Spleen (tissue), 7 donors: ENCODE data around the gene CHEK1.

Experiments
- CTCF ChIP-seq, 11 experiments: fragments of 200-600 bp in 7 of 11; fragments of 450-650 bp in 4 of 11; sonication (generic) in 4 of 11; IDR thresholded peaks in 8 of 11; conservative IDR thresholded peaks in 3 of 11; 1 replicate in 7 of 11; 2 replicates in 4 of 11; pipeline versions ENCODE4 v1.4.0 to v1.8.0; 2016 to 2021; ENCODE audit warnings: antibody characterized with exemption in 11 of 11, inconsistent platforms in 4 of 11, mild to moderate bottlenecking in 1 of 11
- POLR2A ChIP-seq, 3 donors: fragments of 450-650 bp; IDR thresholded peaks; one replicate each; pipeline ENCODE4 v1.5.1; 2017; ENCODE audit warnings: antibody characterized with exemption in 3 of 3, mild to moderate bottlenecking in 1 of 3
- POLR2AphosphoS5 ChIP-seq, 3 donors: sonication (generic); formaldehyde crosslinking; IDR thresholded peaks; one replicate each; pipeline ENCODE4 v1.5.1; 2017; ENCODE audit warnings: antibody characterized with exemption in 3 of 3
- donor health status: DM: no; HTN: no; CAD: no; lungs with moderate emphysema.
- donor health status: DM: no; HTN: no; CAD: no.
- donor health status: DM: no; HTN: no; CAD: no.

- TF ChIP-seq CTCF (IDR thresholded peaks at IDR 0.05 in 8 of 11, conservative IDR thresholded peaks at IDR 0.05 in 3 of 11): no peak
- no peak for TF ChIP-seq POLR2A (IDR thresholded peaks at IDR 0.05)
- TF ChIP-seq POLR2AphosphoS5 (IDR thresholded peaks at IDR 0.05): no peak
These were observed 3.0 kb upstream of the CHEK1 start for GRCh38 chr11:125621995-125622394.
